Adipocyte (in vitro differentiated cells): Measurements from ENCODE around the gene TTC7B.

Source experiments
- DNase-seq: peaks from one replicate; pipeline ENCODE4 v3.0.0-alpha.2; 2015; ENCODE audit warnings: low read depth
- H3K27me3 ChIP-seq: replicated peaks from 2 replicates; pipeline ENCODE4 v1.7.0; 2013; ENCODE audit warnings: mild to moderate bottlenecking, low read length, moderate library complexity; ENCODE audit not compliant: control insufficient read depth, insufficient read depth
- H3K36me3 ChIP-seq: 2 replicates; pipeline ENCODE4 v1.7.0; 2013; ENCODE audit warnings: low read length, mild to moderate bottlenecking, moderate library complexity; ENCODE audit not compliant: control insufficient read depth, insufficient read depth, severe bottlenecking
- H3K4me1 ChIP-seq: 2 replicates; pipeline ENCODE4 v1.7.0; 2013; ENCODE audit warnings: mild to moderate bottlenecking, low read length, moderate library complexity; ENCODE audit not compliant: control insufficient read depth, insufficient read depth
- H3K4me3 ChIP-seq: 2 replicates; pipeline ENCODE4 v1.7.0; 2013; ENCODE audit warnings: mild to moderate bottlenecking, low read length, moderate library complexity
- H3K9ac ChIP-seq: 2 replicates; pipeline ENCODE4 v1.7.0; 2013; ENCODE audit warnings: mild to moderate bottlenecking, low read length, moderate library complexity
- H3K9me3 ChIP-seq: 2 replicates; pipeline ENCODE4 v1.7.0; 2013; ENCODE audit warnings: mild to moderate bottlenecking, low read length, moderate library complexity; ENCODE audit not compliant: control insufficient read depth

TTC7B gene

GRCh38 chr14:90576581-90576980 is 239.6 kb downstream of the TTC7B start:
- Histone ChIP-seq H3K4me3 (no peak overlapping the region), H3K9me3 (no peaks in the 10 kb centered on the region), H3K27me3 (no peaks in the 10 kb centered on the region), H3K36me3 (peaks cover 5% of the 10 kb centered on the region), H3K4me1 (peaks cover 12% of the 10 kb centered on the region), H3K9ac (no peak overlapping the region)
- DNase-seq: no peak

GRCh38 chr14:90575781-90576180 is 240.4 kb downstream of the TTC7B start:
- H3K9ac ChIP-seq: no peak overlapping the region
- H3K4me1 ChIP-seq: peaks cover 12% of the 10 kb centered on the region
- peaks cover 12% of the 10 kb centered on the region for H3K36me3 ChIP-seq
- no peak for DNase-seq
- H3K27me3 ChIP-seq: no peaks in the 10 kb centered on the region
- H3K9me3 ChIP-seq: no peaks in the 10 kb centered on the region
- H3K4me3 ChIP-seq: no peak overlapping the region

- H3K27me3 ChIP-seq: no peaks in the 10 kb centered on the region
- H3K4me1 ChIP-seq: peaks cover 12% of the 10 kb centered on the region
- no peaks in the 10 kb centered on the region for H3K9me3 ChIP-seq
- no peak overlapping the region for H3K9ac ChIP-seq
- peaks cover 14% of the 10 kb centered on the region for H3K36me3 ChIP-seq
- no peak for DNase-seq
- H3K4me3 ChIP-seq: no peak overlapping the region
Measured at GRCh38 chr14:90575336-90575735, 240.9 kb downstream of the TTC7B start.

GRCh38 chr14:90574188-90575131 is 241.8 kb downstream of the TTC7B start:
- no peak for DNase-seq
- Histone ChIP-seq H3K36me3 (peaks cover 17% of the 10 kb centered on the region), H3K9me3 (no peaks in the 10 kb centered on the region), H3K4me3 (no peak overlapping the region), H3K4me1 (peaks cover 12% of the 10 kb centered on the region), H3K9ac (no peak overlapping the region), H3K27me3 (no peaks in the 10 kb centered on the region)

GRCh38 chr14:90573385-90574105 is 242.7 kb downstream of the TTC7B start:
- no peak for DNase-seq
- Histone ChIP-seq H3K4me3 (no peak overlapping the region), H3K4me1 (peaks cover 12% of the 10 kb centered on the region), H3K36me3 (peaks cover 17% of the 10 kb centered on the region), H3K9ac (no peak overlapping the region), H3K9me3 (no peaks in the 10 kb centered on the region), H3K27me3 (no peaks in the 10 kb centered on the region)

GRCh38 chr14:90572441-90573150 is 243.6 kb downstream of the TTC7B start:
- no peaks in the 10 kb centered on the region for H3K27me3 ChIP-seq
- peaks cover 12% of the 10 kb centered on the region for H3K4me1 ChIP-seq
- no peak for DNase-seq
- H3K36me3 ChIP-seq: peaks cover 17% of the 10 kb centered on the region
- H3K9me3 ChIP-seq: no peaks in the 10 kb centered on the region
- H3K4me3 ChIP-seq: no peak overlapping the region
- H3K9ac ChIP-seq: no peak overlapping the region

GRCh38 chr14:90571149-90571947 is 244.9 kb downstream of the TTC7B start:
- no peaks in the 10 kb centered on the region for H3K9me3 ChIP-seq
- peaks cover 17% of the 10 kb centered on the region for H3K36me3 ChIP-seq
- DNase-seq: no peak
- no peak overlapping the region for H3K9ac ChIP-seq
- H3K27me3 ChIP-seq: no peaks in the 10 kb centered on the region
- H3K4me1 ChIP-seq: peaks cover 2% of the 10 kb centered on the region
- no peak overlapping the region for H3K4me3 ChIP-seq

GRCh38 chr14:90570461-90570860 is 245.8 kb downstream of the TTC7B start:
- Histone ChIP-seq H3K9ac (no peak overlapping the region), H3K9me3 (no peaks in the 10 kb centered on the region), H3K4me1 (no peaks in the 10 kb centered on the region), H3K36me3 (peaks cover 17% of the 10 kb centered on the region), H3K4me3 (no peak overlapping the region), H3K27me3 (no peaks in the 10 kb centered on the region)
- DNase-seq: no peak

- Histone ChIP-seq H3K9ac (no peak overlapping the region), H3K36me3 (peaks cover 17% of the 10 kb centered on the region), H3K4me3 (no peak overlapping the region), H3K4me1 (no peaks in the 10 kb centered on the region), H3K27me3 (no peaks in the 10 kb centered on the region), H3K9me3 (no peaks in the 10 kb centered on the region)
- DNase-seq: no peak
Measured at GRCh38 chr14:90569606-90570387, 246.4 kb downstream of the TTC7B start.

- Histone ChIP-seq H3K27me3 (no peaks in the 10 kb centered on the region), H3K4me3 (no peak overlapping the region), H3K9me3 (no peaks in the 10 kb centered on the region), H3K9ac (no peak overlapping the region), H3K4me1 (no peaks in the 10 kb centered on the region), H3K36me3 (peaks cover 17% of the 10 kb centered on the region)
- no peak for DNase-seq
Measured at GRCh38 chr14:90569201-90569600, 247.0 kb downstream of the TTC7B start.
